Activated naive CD4-positive, alpha-beta T cell treated with anti-CD3 and anti-CD28 coated beads, Interleukin-2, amount 50 U/mL, for 16 hours (primary cell): ENCODE measurements around the gene BACE2.
A peak's percentile ranks its signal among the peaks of the same experiment; 100 is the strongest.
"Not testable (repeated sequence)": the region's sequence is repeated elsewhere in the genome, so short reads cannot be mapped to it uniquely, and the experiment has no call there.

ENCODE experiments used
- DNase-seq: peaks from one replicate; pipeline ENCODE4 v3.0.0-alpha.2; 2020

Gene BACE2

DNA sequence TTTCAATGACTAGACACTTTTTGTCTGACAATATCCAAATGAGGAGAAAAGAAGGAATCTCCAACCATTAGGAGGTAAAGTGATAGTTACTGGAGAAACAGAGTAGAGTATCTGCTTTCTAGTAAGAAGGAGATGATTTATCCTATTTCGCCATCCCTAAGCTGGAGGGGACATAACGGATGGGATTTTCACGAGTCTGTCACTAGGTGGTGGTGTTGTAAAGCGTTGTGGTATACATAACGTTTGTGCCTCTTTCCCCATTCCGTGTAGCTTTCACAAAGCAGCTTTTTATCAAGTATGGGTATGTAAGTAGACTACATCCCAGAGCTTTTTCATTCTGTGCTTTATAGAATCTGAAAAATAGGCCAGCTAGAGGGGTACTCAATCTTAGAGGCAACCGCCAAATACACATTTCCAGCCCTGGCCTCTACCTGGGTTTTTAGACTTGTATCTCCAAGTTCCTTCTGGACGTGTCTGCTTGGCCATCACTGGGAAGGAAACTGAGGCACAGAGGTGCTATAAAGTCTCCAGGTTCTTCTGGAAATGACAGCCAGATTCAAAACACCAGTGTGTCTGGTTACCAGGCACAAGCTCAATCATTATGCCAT lies 115.4 kb downstream of the BACE2 start:
- peak; percentile 27 for DNase-seq

DNA sequence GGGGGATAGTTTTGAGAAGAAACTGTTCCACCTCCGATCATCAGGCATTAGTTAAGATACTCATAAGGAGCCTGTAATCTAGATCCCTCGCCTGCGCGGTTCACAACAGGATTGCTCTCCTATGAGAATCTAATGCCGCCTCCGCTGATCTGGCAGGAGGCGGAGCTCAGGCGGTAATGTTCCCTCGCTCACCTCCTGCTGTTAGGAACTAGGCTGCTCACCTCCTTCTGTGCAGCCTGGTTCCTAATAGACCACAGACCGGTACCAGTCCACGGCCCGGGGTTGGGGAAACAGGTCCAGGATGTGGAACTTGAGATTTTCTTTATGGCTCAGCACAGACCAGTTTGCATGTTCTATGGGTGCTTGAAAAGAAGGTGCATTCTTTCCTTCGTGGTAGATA lies 121.5 kb downstream of the BACE2 start:
- DNase-seq, result no peak

DNA sequence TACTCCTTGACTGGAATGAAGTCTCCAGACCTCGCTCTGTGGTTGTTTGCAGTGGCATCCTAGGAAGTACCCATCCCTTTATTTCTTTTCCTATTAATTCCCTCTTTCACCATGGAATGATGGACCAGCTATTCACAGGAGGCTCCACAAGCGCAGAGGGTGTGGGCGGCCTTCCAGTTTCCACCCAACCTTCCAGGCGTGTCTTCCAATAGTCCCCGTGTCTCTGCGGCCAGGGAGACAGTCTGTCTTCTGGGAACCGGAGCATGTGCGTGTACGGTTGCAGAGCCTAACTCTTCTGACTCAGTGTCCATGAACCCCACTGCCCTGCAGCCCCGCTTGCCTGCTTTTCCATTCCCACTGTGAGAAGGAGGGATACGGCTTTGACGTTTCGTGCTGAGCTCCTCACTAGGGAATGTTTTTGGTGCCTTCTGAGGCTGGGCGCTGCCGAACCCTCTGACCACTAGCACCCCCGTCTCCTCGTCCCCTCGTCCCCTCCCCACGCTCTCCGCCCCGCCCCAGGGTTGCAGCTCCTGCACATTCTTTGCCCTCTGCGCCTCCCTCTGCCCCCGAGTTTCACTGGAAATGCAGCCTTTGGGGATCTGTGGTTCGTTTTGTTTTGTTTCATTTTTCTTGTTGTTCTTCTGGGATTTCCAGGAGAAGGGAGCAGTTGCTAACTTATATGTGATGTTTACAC lies 122.3 kb downstream of the BACE2 start:
- no peak for DNase-seq

DNA sequence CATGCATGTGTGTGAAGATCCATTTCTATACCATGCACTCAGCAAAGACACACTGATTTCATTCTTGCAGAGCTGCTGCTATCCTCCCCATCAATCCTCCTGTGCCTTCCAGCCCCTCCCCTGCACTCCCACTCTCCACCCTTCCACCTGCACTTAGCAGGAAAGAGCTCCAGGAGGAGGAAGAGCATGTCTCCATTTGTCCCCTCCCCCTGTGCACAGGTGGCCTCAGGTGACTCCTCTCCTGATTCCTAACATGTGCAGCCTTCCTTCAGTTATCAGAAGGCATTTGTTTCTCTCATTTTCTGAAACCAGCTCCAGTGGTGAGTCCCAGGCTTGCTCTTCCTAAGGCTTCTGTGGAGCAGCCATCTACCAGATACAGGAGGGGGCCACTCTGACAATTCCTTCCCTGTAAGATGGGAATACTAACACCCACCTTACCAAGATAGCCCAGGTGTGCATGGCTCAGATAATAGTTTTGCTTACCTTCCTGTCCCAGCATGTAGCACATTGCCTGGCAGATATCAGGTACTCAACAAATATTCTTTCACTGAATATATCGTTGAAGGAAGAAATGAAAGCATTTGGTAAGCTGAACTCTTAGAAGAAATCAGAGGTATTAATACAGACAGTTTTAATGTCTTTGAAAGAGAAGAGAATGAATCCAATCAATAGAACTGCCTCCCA lies 126.7 kb downstream of the BACE2 start:
- DNase-seq, result no peak

DNA sequence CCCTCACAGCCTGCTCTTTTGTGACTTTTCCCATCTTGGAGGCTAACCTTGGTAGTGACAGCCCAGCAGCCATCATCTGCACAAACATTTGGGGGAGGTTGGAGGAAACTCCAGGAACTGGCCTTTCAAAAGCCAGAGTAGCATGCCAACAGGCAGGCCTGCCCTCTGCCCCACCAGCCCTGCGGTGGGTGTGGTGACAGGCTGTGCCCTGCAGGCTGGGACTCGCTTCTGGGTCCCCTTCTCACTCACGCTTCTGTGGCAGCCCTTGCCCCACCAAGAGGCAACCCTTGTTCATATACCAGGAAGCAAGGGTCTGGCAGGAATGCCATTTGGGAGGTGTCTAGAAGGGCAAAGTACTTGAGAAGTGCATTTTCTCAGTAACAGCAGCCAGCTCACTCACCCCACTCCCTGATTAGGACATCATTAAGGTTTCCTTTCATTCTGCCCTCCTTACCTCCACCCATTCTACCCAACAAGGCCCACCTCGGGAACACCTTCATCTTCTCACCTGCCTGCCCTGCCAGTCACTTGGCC lies 127.8 kb downstream of the BACE2 start:
- no peak for DNase-seq

DNA sequence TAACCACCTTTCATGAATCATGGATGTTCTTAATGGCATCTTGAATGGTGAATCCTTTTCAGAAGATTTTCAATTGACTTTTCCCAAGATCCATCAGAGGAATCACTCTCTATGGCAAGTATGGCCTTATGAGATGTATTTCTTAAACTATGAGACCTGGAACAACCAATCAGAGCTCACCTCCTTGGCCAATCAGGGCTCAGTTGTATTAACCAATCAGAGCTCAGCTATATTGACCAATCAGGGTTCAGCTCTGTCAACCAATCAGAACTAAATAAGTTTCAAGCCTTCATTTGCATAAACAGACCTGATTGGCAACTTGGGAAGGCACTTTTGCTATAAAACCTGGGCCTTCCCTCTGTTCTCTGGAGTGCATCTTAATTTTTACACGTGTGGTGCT lies 135.0 kb downstream of the BACE2 start:
- DNase-seq, result no peak

- no peak for DNase-seq
These were observed 136.2 kb downstream of the BACE2 start for GRCh38 chr21:41304068-41304720.

DNA sequence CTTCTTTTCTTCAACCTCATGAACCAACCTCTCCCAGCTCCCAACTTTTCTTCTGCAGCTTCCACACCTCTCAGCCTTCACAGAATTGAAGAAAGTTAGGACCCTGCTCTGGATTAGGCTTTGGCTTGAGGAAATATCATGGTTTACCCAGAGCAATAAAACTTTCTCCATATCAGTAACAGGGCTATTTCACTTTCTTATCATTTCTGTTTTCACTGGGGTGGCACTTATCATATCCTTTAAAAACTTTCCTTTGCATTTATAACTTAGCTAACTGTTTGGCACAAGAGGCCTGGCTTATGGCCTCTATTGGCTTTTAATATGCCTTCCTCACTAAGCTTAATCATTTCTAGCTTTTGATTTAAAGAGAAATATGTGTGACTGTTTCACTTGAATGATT lies 139.3 kb downstream of the BACE2 start:
- DNase-seq, result no peak

DNA sequence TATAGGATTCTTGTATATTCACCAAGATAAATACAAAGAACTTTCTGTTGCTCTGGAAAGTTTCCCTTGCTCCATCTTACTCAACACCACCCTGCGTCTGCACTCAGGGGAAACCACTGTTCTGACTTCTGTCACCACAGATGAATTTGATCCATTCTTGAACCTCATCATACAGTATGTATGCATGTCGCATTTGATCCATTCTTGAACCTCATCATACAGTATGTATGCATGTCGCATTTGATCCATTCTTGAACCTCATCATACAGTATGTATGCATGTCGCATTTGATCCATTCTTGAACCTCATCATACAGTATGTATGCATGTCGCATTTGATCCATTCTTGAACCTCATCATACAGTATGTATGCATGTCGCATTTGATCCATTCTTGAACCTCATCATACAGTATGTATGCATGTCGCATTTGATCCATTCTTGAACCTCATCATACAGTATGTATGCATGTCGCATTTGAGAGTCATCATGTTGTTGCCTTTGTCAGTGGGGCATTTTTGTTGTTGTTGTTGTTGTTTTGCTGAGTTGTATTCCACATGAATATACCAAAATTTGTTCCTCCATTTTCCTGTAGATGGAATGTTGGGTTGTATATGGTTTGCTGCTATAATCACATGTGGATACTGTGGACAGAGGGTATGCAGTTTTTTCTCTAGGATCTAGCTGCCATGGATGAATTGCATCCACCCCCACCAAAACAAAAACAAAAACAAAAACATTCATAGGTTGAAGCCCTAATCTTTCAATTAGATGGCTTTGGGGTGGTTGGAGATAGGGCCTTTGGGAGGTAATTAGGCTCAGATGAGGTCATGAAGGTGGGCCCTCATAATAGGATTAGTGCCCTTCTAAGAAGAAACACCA lies 145.6 kb downstream of the BACE2 start:
- not testable (repeated sequence) for DNase-seq

- no peak for DNase-seq
These were observed 147.8 kb downstream of the BACE2 start for GRCh38 chr21:41315726-41316125.

- no peak for DNase-seq
These were observed 148.5 kb downstream of the BACE2 start, which contains the start of gene FAM3B for GRCh38 chr21:41316200-41317062. TSS of gene FAM3B (plus strand) at chr21:41316801. CDS start at chr21:41316880, 79 bp downstream.

DNA sequence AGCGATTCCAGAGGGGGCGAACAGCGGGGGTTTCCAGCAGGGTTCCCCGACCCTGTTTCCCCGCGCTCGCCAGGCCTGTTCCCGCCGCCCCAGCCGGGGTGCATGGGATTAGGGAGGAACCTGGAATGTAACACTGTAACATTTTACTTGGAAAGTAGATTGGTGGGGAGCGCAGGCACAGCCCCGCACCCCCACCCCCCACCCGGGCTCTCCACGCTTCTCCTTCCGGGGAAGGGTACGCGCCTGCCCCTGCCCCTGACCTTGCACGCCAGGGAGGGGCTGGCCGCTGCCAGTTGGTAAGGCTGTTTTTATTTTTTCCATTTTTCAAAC lies 149.1 kb downstream of the BACE2 start:
- DNase-seq, result no peak

GRCh38 chr21:41317458-41317857 lies 149.5 kb downstream of the BACE2 start:
- no peak for DNase-seq

DNA sequence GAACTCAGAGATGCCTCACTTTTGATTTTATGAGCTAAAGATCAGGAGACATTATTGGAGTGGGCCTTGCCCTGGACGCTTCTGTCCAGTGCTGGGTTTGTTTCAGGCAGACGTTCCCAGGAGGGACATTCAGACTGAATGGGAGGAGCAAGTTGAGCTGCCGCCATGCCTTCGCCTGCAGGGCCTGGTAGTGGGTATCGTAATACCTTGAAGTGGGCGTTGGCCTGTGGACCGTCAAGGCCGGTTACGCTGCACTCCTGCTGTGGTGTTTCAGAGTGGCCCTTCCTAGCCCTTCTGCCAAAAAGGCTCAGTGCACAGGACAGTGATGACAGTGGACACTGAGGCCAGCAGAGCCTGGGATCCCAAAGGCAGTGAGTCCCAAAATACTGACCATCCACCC lies 150.3 kb downstream of the BACE2 start:
- DNase-seq, result no peak

- no peak for DNase-seq
These were observed 151.3 kb downstream of the BACE2 start for GRCh38 chr21:41319273-41319672.

GRCh38 chr21:41321211-41321907 lies 153.4 kb downstream of the BACE2 start:
- no peak for DNase-seq

- DNase-seq, result no peak
These were observed 154.0 kb downstream of the BACE2 start for GRCh38 chr21:41321908-41322495.

GRCh38 chr21:41322496-41323382 lies 154.8 kb downstream of the BACE2 start:
- no peak for DNase-seq
